GM12865 (cell line): ENCODE measurements around the gene FOXN3.

Experiments
- DNase-seq: peaks from one replicate; pipeline ENCODE4 v3.0.0; 2010; ENCODE audit warnings: low read depth
- H3K4me3 ChIP-seq: 2 replicates; pipeline ENCODE4 v1.5.1; 2011; ENCODE audit warnings: mild to moderate bottlenecking, low read depth, low read length, control low read depth
- TF ChIP-seq, protein P1 (sequence below): IDR thresholded peaks from 2 replicates; pipeline ENCODE4 v1.5.1; 2011; ENCODE audit warnings: low read length, control low read depth, low read depth, inconsistent platforms; ENCODE audit not compliant: insufficient read depth; ENCODE audit errors: missing control alignments

FOXN3 gene

DNA sequence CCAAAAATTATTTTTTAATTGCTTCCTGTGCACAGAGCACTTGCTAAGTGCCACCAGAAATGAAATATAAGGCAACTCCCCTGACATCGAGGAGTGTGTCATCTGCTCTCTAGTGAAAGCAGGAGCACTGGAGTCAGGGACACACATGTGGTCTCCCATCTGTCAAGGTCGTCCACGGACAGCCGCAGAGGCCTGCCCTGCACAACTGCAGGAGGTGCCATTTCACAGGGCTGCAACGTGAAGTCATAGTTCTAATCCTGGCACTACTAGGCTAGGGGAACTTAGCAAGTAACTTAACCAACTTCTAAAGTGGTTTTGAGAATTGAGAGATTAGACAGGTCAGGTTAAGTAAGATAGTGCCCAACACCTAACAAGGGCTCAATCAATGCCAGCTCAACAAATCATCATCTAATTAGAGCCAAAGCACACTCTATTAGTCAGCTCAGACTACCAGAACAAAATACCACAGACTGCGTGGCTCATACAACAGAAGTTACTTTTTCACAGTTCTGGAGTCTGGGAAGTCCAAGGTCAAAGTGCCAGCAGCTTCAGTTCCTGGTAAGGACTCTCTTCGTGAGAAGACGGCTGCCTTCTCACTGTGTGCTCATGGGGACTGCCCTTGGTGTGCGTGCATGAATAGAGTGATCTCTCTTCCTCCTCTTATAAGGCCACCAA, 30.7 kb downstream of the FOXN3 start:
- peak; percentile 76 for DNase-seq
- no peak overlapping the region for H3K4me3 ChIP-seq
- TF ChIP-seq, protein P1, sequence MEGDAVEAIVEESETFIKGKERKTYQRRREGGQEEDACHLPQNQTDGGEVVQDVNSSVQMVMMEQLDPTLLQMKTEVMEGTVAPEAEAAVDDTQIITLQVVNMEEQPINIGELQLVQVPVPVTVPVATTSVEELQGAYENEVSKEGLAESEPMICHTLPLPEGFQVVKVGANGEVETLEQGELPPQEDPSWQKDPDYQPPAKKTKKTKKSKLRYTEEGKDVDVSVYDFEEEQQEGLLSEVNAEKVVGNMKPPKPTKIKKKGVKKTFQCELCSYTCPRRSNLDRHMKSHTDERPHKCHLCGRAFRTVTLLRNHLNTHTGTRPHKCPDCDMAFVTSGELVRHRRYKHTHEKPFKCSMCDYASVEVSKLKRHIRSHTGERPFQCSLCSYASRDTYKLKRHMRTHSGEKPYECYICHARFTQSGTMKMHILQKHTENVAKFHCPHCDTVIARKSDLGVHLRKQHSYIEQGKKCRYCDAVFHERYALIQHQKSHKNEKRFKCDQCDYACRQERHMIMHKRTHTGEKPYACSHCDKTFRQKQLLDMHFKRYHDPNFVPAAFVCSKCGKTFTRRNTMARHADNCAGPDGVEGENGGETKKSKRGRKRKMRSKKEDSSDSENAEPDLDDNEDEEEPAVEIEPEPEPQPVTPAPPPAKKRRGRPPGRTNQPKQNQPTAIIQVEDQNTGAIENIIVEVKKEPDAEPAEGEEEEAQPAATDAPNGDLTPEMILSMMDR: no peak

DNA sequence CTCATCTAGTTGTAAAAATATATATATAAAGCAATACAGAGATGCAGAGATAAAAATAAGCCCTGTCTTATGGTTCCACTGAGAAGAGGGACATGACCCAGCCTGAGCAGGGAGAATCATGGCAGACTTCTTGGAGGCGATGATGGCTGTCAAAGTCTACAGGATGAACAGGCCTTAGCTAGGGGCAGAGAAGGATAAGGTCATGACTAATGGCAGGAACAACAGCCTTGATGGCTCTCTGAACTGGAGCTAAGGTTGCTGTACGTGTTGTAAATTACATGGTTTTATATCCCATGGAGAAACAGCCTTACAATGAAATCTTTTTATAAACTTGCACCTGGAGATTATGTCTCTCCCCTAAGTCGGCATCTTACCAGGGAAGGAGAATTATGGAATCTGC, 32.4 kb downstream of the FOXN3 start:
- peak overlapping the region; percentile 34 for H3K4me3 ChIP-seq
- no peak for DNase-seq
- TF ChIP-seq, protein P1: no peak

DNA sequence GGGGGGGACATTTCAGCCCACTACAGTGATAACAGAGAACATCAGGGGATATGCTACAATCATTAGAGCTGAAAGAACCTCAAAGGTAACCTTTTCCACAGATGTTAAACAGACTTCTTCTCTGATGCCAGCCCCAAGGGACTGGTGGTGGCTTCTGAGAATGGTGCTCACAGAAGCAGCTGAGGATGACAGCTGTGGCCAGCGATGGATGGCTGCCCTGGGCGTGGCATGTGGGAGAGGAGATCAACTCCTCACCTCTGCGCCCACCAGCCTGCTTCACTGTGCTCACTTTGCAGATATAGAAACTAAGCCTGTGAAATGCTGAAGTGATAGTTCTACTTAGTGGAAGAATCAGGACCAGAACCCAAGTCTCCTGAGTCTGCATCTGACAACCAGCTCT, 33.0 kb downstream of the FOXN3 start:
- H3K4me3 ChIP-seq: peak overlapping the region; percentile 34
- TF ChIP-seq, protein P1: no peak
- DNase-seq: peak; percentile 95

DNA sequence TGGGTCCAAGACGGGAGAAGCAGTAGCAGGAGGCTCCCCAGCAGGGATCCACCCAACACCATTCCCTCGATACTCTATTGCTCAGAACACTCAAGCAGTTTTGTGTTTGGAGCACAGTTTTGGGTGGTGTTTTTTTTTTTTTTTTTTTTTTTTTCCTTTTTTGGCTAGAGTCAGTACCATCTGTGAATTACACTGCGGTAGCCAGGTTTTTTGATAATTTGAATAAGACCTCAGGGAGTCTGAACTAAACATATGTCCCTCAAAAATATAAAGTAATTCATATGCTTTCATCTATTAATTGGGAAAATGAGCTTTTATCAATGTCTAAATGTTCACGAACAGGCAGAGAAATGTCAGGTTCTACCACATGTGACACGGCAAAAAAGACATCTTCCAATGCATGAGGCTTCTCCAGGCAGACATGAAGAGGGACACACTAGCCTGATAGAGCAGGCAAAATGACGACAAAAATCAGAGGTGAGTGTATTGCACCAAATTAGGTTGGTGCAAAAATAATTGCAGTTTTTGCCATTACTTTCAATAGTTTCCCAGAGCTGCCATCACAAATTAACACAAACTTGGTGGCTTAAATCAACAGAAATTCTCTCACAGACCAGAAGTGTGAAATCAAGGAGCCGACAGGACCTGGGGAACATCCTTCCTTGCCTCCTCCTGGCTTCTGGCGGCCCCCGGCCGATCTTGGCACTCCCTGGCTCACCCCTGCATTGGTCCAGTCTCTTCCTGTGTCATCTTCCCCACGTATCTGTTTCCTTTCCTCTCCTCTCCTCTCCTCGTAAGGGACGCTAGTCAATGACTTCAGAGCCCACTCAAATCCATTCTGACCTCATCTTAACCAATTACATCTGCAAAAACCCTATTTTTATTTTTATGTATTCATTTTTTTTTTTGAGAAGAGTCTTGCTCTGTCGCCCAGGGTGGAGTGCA, 33.9 kb downstream of the FOXN3 start:
- TF ChIP-seq, protein P1: no peak
- no peak for DNase-seq
- H3K4me3 ChIP-seq: peak overlapping the region; percentile 34

DNA sequence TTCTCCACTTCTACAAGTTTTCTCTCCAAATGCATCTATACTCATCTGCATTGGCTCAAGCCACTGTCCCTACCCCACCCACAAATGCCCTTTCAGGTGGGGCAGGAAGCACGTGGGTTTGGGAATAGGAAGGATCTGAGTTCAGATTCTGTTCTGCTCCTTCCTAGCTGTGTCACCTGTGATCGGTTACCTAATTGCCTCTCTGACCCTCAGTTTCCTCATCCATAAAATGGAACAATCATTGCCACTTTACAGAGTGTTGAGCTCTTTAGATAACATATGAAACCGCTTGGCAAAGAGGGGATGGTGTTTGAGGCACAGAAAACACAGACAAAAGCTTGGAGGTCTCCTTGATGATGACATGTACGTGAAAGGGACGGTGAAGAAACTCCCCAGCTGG, 34.5 kb downstream of the FOXN3 start:
- DNase-seq: no peak
- TF ChIP-seq, protein P1: no peak

DNA sequence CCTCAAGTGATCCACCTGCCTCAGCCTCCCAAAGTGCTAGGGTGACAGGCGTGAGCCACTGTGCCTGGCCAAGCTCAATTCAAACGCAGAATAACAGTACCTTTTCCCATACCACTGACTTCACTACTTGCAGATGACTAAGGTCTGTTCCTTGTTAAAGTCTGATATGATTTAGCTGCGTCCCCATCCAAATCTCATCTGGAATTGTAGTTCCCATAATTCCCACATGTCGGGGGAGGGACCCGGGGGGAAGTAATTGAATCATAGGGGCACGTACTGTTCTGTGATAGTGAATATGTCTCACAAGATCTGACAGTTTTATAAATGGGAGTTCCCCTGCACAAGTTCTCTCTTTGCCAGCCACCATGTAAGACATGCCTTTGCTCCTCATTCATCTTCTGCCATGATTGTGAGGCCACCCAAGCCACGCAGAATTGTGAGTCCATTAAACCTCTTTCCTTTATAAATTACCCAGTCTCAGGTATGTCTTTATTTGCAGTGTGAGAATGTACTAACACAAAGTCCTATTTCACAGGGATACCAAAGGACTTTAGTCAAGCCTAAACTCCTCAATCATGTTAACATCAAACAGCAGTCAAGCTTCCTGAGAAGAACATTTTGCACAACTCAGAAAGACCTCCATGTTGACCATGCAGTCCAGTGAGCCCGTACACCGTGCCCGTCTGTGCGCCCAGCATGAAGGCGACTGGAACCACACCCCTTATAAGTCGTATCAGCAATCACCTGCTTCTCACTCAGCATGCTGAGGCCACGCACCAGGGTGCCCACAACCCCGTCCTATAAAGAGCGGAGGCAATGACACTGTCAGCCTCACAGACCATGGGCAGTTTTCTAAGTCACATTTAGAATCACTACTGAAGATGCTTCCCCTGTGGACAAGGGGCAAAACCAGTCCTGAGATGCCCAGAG, 36.9 kb downstream of the FOXN3 start:
- no peak for DNase-seq
- no peak overlapping the region for H3K4me3 ChIP-seq
- TF ChIP-seq, protein P1: no peak

More for the DNA sequence above, 34.5 kb downstream of the FOXN3 start:
- H3K4me3 ChIP-seq: no peak overlapping the region
